Endothelial cell of umbilical vein (primary cell): ENCODE results near the gene HAUS7. TPM values are rescaled to one million over a fixed set of nuclear protein-coding genes. Genes with fewer than 3 reads are reported as not detected.

Experiments used
- BruUV-seq: library from RNA; stranded (reverse); fragments of 400-500 nt; replicated peaks from 2 replicates; lab custom pipeline; 2021; lab: Mats Ljungman, UMichigan
- CTCF ChIA-PET: fragments of 300-600, 350-600 bp; sonication (Branson Sonifier 250); formaldehyde crosslinking; loops from one replicate; lab custom pipeline; 2021; ENCODE audit warnings: antibody characterized with exemption, inconsistent platforms; lab: Charles Lee
- POLR2A ChIA-PET: fragments of 300-600, 350-600 bp; sonication (Branson Sonifier 250); formaldehyde crosslinking; loops from one replicate; lab custom pipeline; 2021; ENCODE audit warnings: antibody characterized with exemption, inconsistent platforms; lab: Charles Lee
- DNase-seq: peaks from one replicate; pipeline ENCODE4 v3.0.0-alpha.2; 2011; ENCODE audit warnings: low read depth, low spot score
- FAIRE-seq: peaks from 2 replicates; lab custom pipeline; 2011; peaks lifted over from hg19 to GRCh38; lab: Jason Lieb, UNC
- H2AFZ ChIP-seq: 2 replicates; pipeline ENCODE4 v1.6.0; 2012; ENCODE audit warnings: low read depth, low read length, control low read depth, inconsistent platforms
- H3K27ac ChIP-seq: 2 replicates; pipeline ENCODE4 v1.5.1; 2011; ENCODE audit warnings: low read depth, mild to moderate bottlenecking, control low read depth, low read length, moderate library complexity; ENCODE audit not compliant: insufficient read depth
- H3K27me3 ChIP-seq, 2 experiments: 2 replicates each; pipeline versions ENCODE4 v1.6.0 to v1.6.1; 2011; ENCODE audit warnings: low read length in 2 of 2, mixed read lengths in 1 of 2; ENCODE audit not compliant: control insufficient read depth in 2 of 2, insufficient read depth in 2 of 2
- H3K36me3 ChIP-seq, 2 experiments: 2 replicates in 1 of 2; 3 replicates in 1 of 2; pipeline ENCODE4 v1.5.1; 2011; ENCODE audit warnings: low read length in 2 of 2, mild to moderate bottlenecking in 1 of 2, moderate library complexity in 1 of 2; ENCODE audit not compliant: control insufficient read depth in 2 of 2, insufficient read depth in 2 of 2; ENCODE audit errors: extremely low read depth in 1 of 2
- H3K4me1 ChIP-seq: 3 replicates; pipeline ENCODE4 v1.5.1; 2011; ENCODE audit warnings: mild to moderate bottlenecking, low read length; ENCODE audit not compliant: control insufficient read depth, insufficient read depth; ENCODE audit errors: extremely low read depth
- H3K4me2 ChIP-seq: 2 replicates; pipeline ENCODE4 v1.6.1; 2011; ENCODE audit warnings: low read length, control low read depth, mixed read lengths; ENCODE audit not compliant: insufficient read depth
- H3K4me3 ChIP-seq, 3 experiments: fragments of 200-600 bp in 1 of 3; sonication (generic), shearing (Covaris generic) in 1 of 3; replicated peaks in 1 of 3; 2 replicates each; pipeline ENCODE4 v1.5.1; 2011 to 2016; ENCODE audit warnings: control low read depth in 3 of 3, low read length in 3 of 3, mild to moderate bottlenecking in 2 of 3, inconsistent platforms in 1 of 3, low read depth in 1 of 3, moderate library complexity in 1 of 3; ENCODE audit not compliant: insufficient read depth in 1 of 3
- H3K79me2 ChIP-seq: 2 replicates; pipeline ENCODE4 v1.6.0; 2012; ENCODE audit warnings: low read length, inconsistent platforms; ENCODE audit not compliant: control insufficient read depth, insufficient read depth
- H3K9ac ChIP-seq: replicated peaks from 2 replicates; pipeline ENCODE3; 2011; ENCODE audit warnings: low read length, control low read depth; ENCODE audit not compliant: insufficient read depth; ENCODE audit errors: extremely low read depth
- H3K9me1 ChIP-seq: replicated peaks from 3 replicates; pipeline ENCODE4 v1.6.0; 2011; ENCODE audit warnings: mild to moderate bottlenecking, low read length; ENCODE audit not compliant: control insufficient read depth, insufficient read depth; ENCODE audit errors: extremely low read depth
- H3K9me3 ChIP-seq: replicated peaks from 2 replicates; pipeline ENCODE4 v1.5.1; 2012; ENCODE audit warnings: low read length, inconsistent platforms; ENCODE audit not compliant: control insufficient read depth, insufficient read depth
- H4K20me1 ChIP-seq: replicated peaks from 2 replicates; pipeline ENCODE3; 2011; ENCODE audit warnings: mild to moderate bottlenecking, low read length; ENCODE audit not compliant: control insufficient read depth, insufficient read depth; ENCODE audit errors: extremely low read depth
- CTCF ChIP-seq, 2 donors: IDR thresholded peaks; 1 replicate in 1 of 2; 2 replicates in 1 of 2; pipeline ENCODE4 v1.5.1; 2011; ENCODE audit warnings: low read length in 2 of 2, mild to moderate bottlenecking in 2 of 2, moderate library complexity in 2 of 2, control low read depth in 1 of 2, inconsistent platforms in 1 of 2, low read depth in 1 of 2; ENCODE audit not compliant: insufficient read depth in 1 of 2; ENCODE audit errors: extremely low read depth in 1 of 2
- EZH2 ChIP-seq: IDR thresholded peaks from 2 replicates; pipeline ENCODE4 v1.6.1; 2012; ENCODE audit warnings: borderline replicate concordance, low read depth, mild to moderate bottlenecking, moderate library complexity, low read length, inconsistent platforms; ENCODE audit not compliant: severe bottlenecking
- FOS ChIP-seq: IDR thresholded peaks from 2 replicates; pipeline ENCODE4 v1.6.1; 2011; ENCODE audit warnings: mild to moderate bottlenecking, low read length, moderate library complexity, borderline replicate concordance; ENCODE audit not compliant: insufficient read depth
- GATA2 ChIP-seq: IDR thresholded peaks from 2 replicates; pipeline ENCODE4 v1.7.0; 2011; ENCODE audit warnings: low read depth, mild to moderate bottlenecking, moderate library complexity, mixed read lengths, low read length; ENCODE audit not compliant: insufficient read length, insufficient read depth
- JUN ChIP-seq: IDR thresholded peaks from 2 replicates; pipeline ENCODE4 v1.6.1; 2011; ENCODE audit warnings: borderline replicate concordance, low read depth; ENCODE audit not compliant: insufficient read length, insufficient read depth
- MAX ChIP-seq: IDR thresholded peaks from 2 replicates; pipeline ENCODE4 v1.6.1; 2011; ENCODE audit not compliant: insufficient read depth, insufficient read length
- MYC ChIP-seq: IDR thresholded peaks from one replicate; pipeline ENCODE4 v1.6.1; 2011; ENCODE audit warnings: mild to moderate bottlenecking, low read depth, low read length
- POLR2A ChIP-seq: IDR thresholded peaks from 2 replicates; pipeline ENCODE4 v1.6.1; 2012; ENCODE audit warnings: low read depth, mild to moderate bottlenecking, control low read depth, low read length
- POLR2AphosphoS5 ChIP-seq: IDR thresholded peaks from 2 replicates; pipeline ENCODE4 v1.6.1; 2012; ENCODE audit warnings: low read depth, mild to moderate bottlenecking, control low read depth, low read length, moderate library complexity; ENCODE audit not compliant: insufficient read depth
- dilution Hi-C: fragments of 300-500 bp; cut with MboI; formaldehyde crosslinking; loops from one replicate; pipeline ENCODE4 v1.15.0; 2019; ENCODE audit warnings: low sequenced_read_pairs; ENCODE audit not compliant: extremely low pct_ligation_motif_present
- intact Hi-C: fragments of 100-400 bp; cut with micrococcal nuclease; formaldehyde crosslinking; loops from one replicate; pipeline ENCODE4 v1.10.0; 2022
- polyA plus RNA-seq, 4 experiments: library from polyadenylated mRNA; depleted of rRNA in 3 of 4; stranded (reverse) in 3 of 4; unstranded in 1 of 4; fragments of >200 nt; gene quantifications; 2 replicates each; pipeline versions ENCODE4 v1.2.1 to v1.2.3, GENCODE V29; 2011 to 2012; ENCODE audit warnings: missing spikeins in 1 of 4
- total RNA-seq: library from RNA; stranded (reverse); gene quantifications from 2 replicates; pipeline ENCODE4 v1.2.3, GENCODE V29; 2021

Gene HAUS7
- total and polyA plus RNA-seq, 2 donors (not counting 3 experiments of a cell fraction or from before 2014, with no cell fraction given) = 31.0 to 46.4 TPM

GRCh38 chrX:153501530-153501929, 31.2 kb upstream of the HAUS7 start:
- Histone ChIP-seq H4K20me1 (no peaks in the 10 kb centered on the region), H3K27ac (no peak overlapping the region), H3K4me2 (no peak overlapping the region), H3K36me3 (peaks cover 0 to 34% of the 10 kb centered on the region in 2 experiments), H3K9me1 (no peaks in the 10 kb centered on the region), H3K9me3 (no peaks in the 10 kb centered on the region), H3K4me3 (no peak overlapping the region), H3K4me1 (no peaks in the 10 kb centered on the region), H3K79me2 (peaks cover 2% of the 10 kb centered on the region), H3K27me3 (no peaks in the 10 kb centered on the region), H2AFZ (no peak overlapping the region), H3K9ac (no peak overlapping the region)
- no TSS peak for BruUV-seq
- DNase-seq = no peak
- ChIA-PET POLR2A (no interaction called here), CTCF (interaction anchor here (1.2 to 1.9 kb wide), 2 partner anchors 31 to 41 kb away, joined by 5 to 7 read pairs; partner anchors contain the start of gene HAUS7)
- dilution Hi-C loops (no loop called here), intact Hi-C loops (no loop called here)
- TF ChIP-seq FOS (no peak), POLR2A (no peak), MYC (no peak), MAX (no peak), GATA2 (no peak), JUN (no peak), EZH2 (no peak), POLR2AphosphoS5 (no peak), CTCF (IDR thresholded peaks at IDR 0.05; ENCODE audit: extremely low read depth in 1 of 2, insufficient read depth in 1 of 2, low read depth in 1 of 2, low read length in 2 of 2) (no peak)
- FAIRE-seq = no peak
